Spleen (tissue), 11 donors: ENCODE results near the gene SLC22A3. TPM values are rescaled to one million over a fixed set of nuclear protein-coding genes. Genes with fewer than 3 reads are reported as not detected.

Experiments
- DNase-seq: peaks from one replicate; pipeline ENCODE4 v3.0.0-alpha.2; 2020
- H3K27ac ChIP-seq, 8 donors: fragments of 200-600 bp; sonication (generic) in 7 of 8; 1 replicate in 4 of 8; 2 replicates in 4 of 8; pipeline versions ENCODE4 v1.5.0 to v1.8.0; 2016 to 2021; ENCODE audit warnings: inconsistent platforms in 4 of 8, mild to moderate bottlenecking in 4 of 8, moderate library complexity in 1 of 8
- H3K27me3 ChIP-seq, 7 donors: fragments of 200-600 bp; sonication (generic) in 6 of 7; replicated peaks in 1 of 7; 1 replicate in 4 of 7; 2 replicates in 3 of 7; pipeline versions ENCODE4 v1.5.0 to v1.8.0; 2016 to 2021; ENCODE audit warnings: inconsistent platforms in 3 of 7, mild to moderate bottlenecking in 1 of 7
- H3K36me3 ChIP-seq, 6 donors: fragments of 200-600 bp; sonication (generic) in 5 of 6; 1 replicate in 4 of 6; 2 replicates in 2 of 6; pipeline versions ENCODE4 v1.5.0 to v1.8.0; 2016 to 2021; ENCODE audit warnings: inconsistent platforms in 2 of 6
- H3K4me1 ChIP-seq, 6 donors: fragments of 200-600 bp; sonication (generic) in 5 of 6; 1 replicate in 3 of 6; 2 replicates in 3 of 6; pipeline versions ENCODE4 v1.5.0 to v1.8.0; 2016 to 2021; ENCODE audit warnings: inconsistent platforms in 3 of 6
- H3K4me3 ChIP-seq, 8 donors: fragments of 200-600 bp; sonication (generic) in 7 of 8; 1 replicate in 4 of 8; 2 replicates in 4 of 8; pipeline versions ENCODE4 v1.5.0 to v1.8.0; 2016 to 2021; ENCODE audit warnings: inconsistent platforms in 4 of 8, mild to moderate bottlenecking in 4 of 8, moderate library complexity in 2 of 8
- H3K9me3 ChIP-seq, 8 donors: fragments of 200-600 bp; sonication (generic) in 7 of 8; 1 replicate in 4 of 8; 2 replicates in 4 of 8; pipeline versions ENCODE4 v1.5.0 to v1.8.0; 2016 to 2021; ENCODE audit warnings: inconsistent platforms in 4 of 8
- CTCF ChIP-seq, 11 experiments: fragments of 200-600 bp in 7 of 11; fragments of 450-650 bp in 4 of 11; sonication (generic) in 4 of 11; IDR thresholded peaks in 8 of 11; conservative IDR thresholded peaks in 3 of 11; 1 replicate in 7 of 11; 2 replicates in 4 of 11; pipeline versions ENCODE4 v1.4.0 to v1.8.0; 2016 to 2021; ENCODE audit warnings: antibody characterized with exemption in 11 of 11, inconsistent platforms in 4 of 11, mild to moderate bottlenecking in 1 of 11
- POLR2A ChIP-seq, 3 donors: fragments of 450-650 bp; IDR thresholded peaks; one replicate each; pipeline ENCODE4 v1.5.1; 2017; ENCODE audit warnings: antibody characterized with exemption in 3 of 3, mild to moderate bottlenecking in 1 of 3
- POLR2AphosphoS5 ChIP-seq, 3 donors: sonication (generic); formaldehyde crosslinking; IDR thresholded peaks; one replicate each; pipeline ENCODE4 v1.5.1; 2017; ENCODE audit warnings: antibody characterized with exemption in 3 of 3
- WGBS, 5 donors: extraction: QIAGEN DNeasy Blood & Tissue Kit in 3 of 5; methylation state at CpG; one replicate each; pipeline versions ENCODE4 v1.1.5 to v1.1.7; 2013 to 2018; 5-methylcytosine and 5-hydroxymethylcytosine counted together
- intact Hi-C: fragments of 100-400 bp; cut with DNase I; formaldehyde crosslinking; loops from one replicate; pipeline ENCODE4 v1.15.0; 2023; ENCODE audit warnings: low total_unique reads
- polyA plus RNA-seq, 3 donors: library from polyadenylated mRNA; stranded (reverse); fragments of 200-250 nt; gene quantifications; one replicate each; pipeline ENCODE4 v1.2.1, GENCODE V29; 2013
- total RNA-seq, 7 donors: library from RNA; depleted of rRNA in 3 of 7; stranded (reverse); fragments of >200 nt in 3 of 7; fragmentation: NEBNext Ultra II Directional in 4 of 7; extraction: Animal tissue kit (Norgen Biotek cat#: 25700) in 4 of 7; gene quantifications; one replicate each; pipeline versions ENCODE4 v1.1.0 to v1.2.1, GENCODE V29; 2016 to 2021
- donor health status: healthy with polysubstance abuse.
- donor health status: DM: no; HTN: no; CAD: no; lungs with moderate emphysema.
- donor health status: DM: no; HTN: no; CAD: no.
- donor health status: Bipolar disorder and iron deficiency.
- donor health status: healthy.
- donor health status: DM: no; HTN: no; CAD: no.
- donor health status: DM: yes; HTN: yes; CAD: no.

SLC22A3 gene
- total and polyA plus RNA-seq, 10 donors = 0.70 to 2.2 (median 1.7) TPM

GRCh38 chr6:160330619-160331018, 17.6 kb upstream of the SLC22A3 start:
- peaks cover 0 to 21% (median 0%) of the 10 kb centered on the region in 7 donors for H3K27me3 ChIP-seq
- H3K36me3 ChIP-seq = no peaks in the 10 kb centered on the region
- H3K4me3 ChIP-seq = no peak overlapping the region
- H3K4me1 ChIP-seq = no peaks in the 10 kb centered on the region
- H3K9me3 ChIP-seq = no peaks in the 10 kb centered on the region
- intact Hi-C loops = no loop called here
- WGBS, 5 donors = 60 to 74% (median 61%) methylated on average over 5 of the region's 5 CpGs
- DNase-seq = no peak
- H3K27ac ChIP-seq = no peak overlapping the region
- TF ChIP-seq POLR2A (IDR thresholded peaks at IDR 0.05) = no peak
- TF ChIP-seq CTCF (IDR thresholded peaks at IDR 0.05 in 8 of 11, conservative IDR thresholded peaks at IDR 0.05 in 3 of 11) = no peak
- TF ChIP-seq POLR2AphosphoS5 (IDR thresholded peaks at IDR 0.05) = no peak

- TF ChIP-seq CTCF (IDR thresholded peaks at IDR 0.05 in 8 of 11, conservative IDR thresholded peaks at IDR 0.05 in 3 of 11) (no peak), POLR2AphosphoS5 (IDR thresholded peaks at IDR 0.05) (no peak), POLR2A (IDR thresholded peaks at IDR 0.05) (no peak)
- WGBS, 5 donors = 70 to 80% (median 78%) methylated on average over 5 of the region's 5 CpGs
- H3K27me3 ChIP-seq = peaks cover 0 to 21% (median 0%) of the 10 kb centered on the region in 7 donors
- no peak overlapping the region for H3K4me3 ChIP-seq
- H3K9me3 ChIP-seq = no peaks in the 10 kb centered on the region
- no peaks in the 10 kb centered on the region for H3K4me1 ChIP-seq
- H3K27ac ChIP-seq = no peak overlapping the region
- intact Hi-C loops = no loop called here
- H3K36me3 ChIP-seq = no peaks in the 10 kb centered on the region
- DNase-seq = no peak
Measured at GRCh38 chr6:160331204-160331603, 17.0 kb upstream of the SLC22A3 start.

GRCh38 chr6:160331753-160332152, 16.4 kb upstream of the SLC22A3 start:
- Histone ChIP-seq H3K27ac (no peak overlapping the region), H3K4me1 (no peaks in the 10 kb centered on the region), H3K36me3 (no peaks in the 10 kb centered on the region), H3K27me3 (peaks cover 0 to 21% (median 0%) of the 10 kb centered on the region in 7 donors), H3K4me3 (no peak overlapping the region), H3K9me3 (no peaks in the 10 kb centered on the region)
- intact Hi-C loops = no loop called here
- 63 to 79% (median 67%) methylated on average over 5 of the region's 5 CpGs for WGBS, 5 donors
- DNase-seq = no peak
- TF ChIP-seq CTCF (IDR thresholded peaks at IDR 0.05 in 8 of 11, conservative IDR thresholded peaks at IDR 0.05 in 3 of 11) = no peak
- TF ChIP-seq POLR2AphosphoS5 (IDR thresholded peaks at IDR 0.05) = no peak
- TF ChIP-seq POLR2A (IDR thresholded peaks at IDR 0.05) = no peak

- TF ChIP-seq CTCF (IDR thresholded peaks at IDR 0.05 in 8 of 11, conservative IDR thresholded peaks at IDR 0.05 in 3 of 11) (no peak), POLR2AphosphoS5 (IDR thresholded peaks at IDR 0.05) (no peak), POLR2A (IDR thresholded peaks at IDR 0.05) (no peak)
- Histone ChIP-seq H3K4me1 (no peaks in the 10 kb centered on the region), H3K36me3 (no peaks in the 10 kb centered on the region), H3K27ac (no peak overlapping the region), H3K4me3 (no peak overlapping the region), H3K27me3 (peaks cover 0 to 25% (median 0%) of the 10 kb centered on the region in 7 donors), H3K9me3 (no peaks in the 10 kb centered on the region)
- no peak for DNase-seq
- intact Hi-C loops = no loop called here
- 60 to 74% (median 64%) methylated on average over 3 of the region's 3 CpGs for WGBS, 5 donors
Measured at GRCh38 chr6:160333101-160333500, 15.1 kb upstream of the SLC22A3 start.
